NCI-H2107 treated with DMSO at 0.1 percent for 48 hours (cell line): ENCODE measurements around the gene EFCAB10.
A peak's percentile ranks its signal among the peaks of the same experiment; 100 is the strongest.
"Not testable (repeated sequence)": the region's sequence is repeated elsewhere in the genome, so short reads cannot be mapped to it uniquely, and the experiment has no call there.

Experiments
- DNase-seq: peaks from one replicate; lab custom pipeline; 2025; ENCODE audit not compliant: unreplicated experiment; lab: John Stamatoyannopoulos, UW

The EFCAB10 gene

DNA sequence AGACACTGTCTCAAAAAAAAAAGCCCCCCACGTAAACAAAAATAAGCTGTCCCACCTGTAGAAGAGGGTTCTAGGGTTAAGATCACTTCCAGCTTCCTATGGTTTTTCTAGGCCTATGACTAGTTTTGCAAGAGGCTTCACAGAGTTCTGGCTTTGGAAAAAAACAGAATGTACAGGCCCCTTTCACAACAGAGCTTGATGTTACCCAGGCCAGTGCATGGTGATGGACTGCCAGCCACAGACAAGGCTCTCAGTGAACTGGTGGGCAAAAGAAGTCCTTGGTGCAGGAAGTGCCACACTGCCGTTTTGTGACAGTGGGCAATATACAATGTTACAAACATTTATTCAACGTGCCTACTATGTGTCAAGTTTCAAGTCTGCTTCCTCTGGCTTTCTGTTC is 18.3 kb upstream of the EFCAB10 start:
- DNase-seq, result no peak

GRCh38 chr7:105599080-105599479 is 17.8 kb upstream of the EFCAB10 start:
- DNase-seq, result not testable (repeated sequence)

- DNase-seq, result no peak
Measured at GRCh38 chr7:105596866-105597265, 15.6 kb upstream of the EFCAB10 start.

DNA sequence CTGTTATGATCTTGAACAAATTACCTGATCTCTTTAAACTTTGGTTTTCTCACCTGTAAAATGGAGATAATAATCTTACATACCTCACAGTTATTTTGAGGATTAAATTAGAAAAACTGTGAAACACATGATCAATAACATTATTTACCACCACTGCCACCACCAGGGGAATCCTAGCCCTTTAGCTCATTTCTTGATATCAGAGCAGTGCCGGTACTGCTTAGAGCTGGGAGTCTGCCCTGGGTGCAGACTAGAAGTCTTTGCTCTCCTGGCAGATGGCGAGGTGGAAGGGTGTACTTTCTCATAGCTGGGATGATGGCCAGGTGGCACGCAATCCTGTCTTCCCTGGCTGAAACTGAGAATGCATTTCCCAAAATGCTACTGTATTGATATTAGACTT is 12.7 kb upstream of the EFCAB10 start:
- peak; percentile 59 for DNase-seq

- DNase-seq, result no peak
Measured at GRCh38 chr7:105591522-105591921, 10.2 kb upstream of the EFCAB10 start.

- DNase-seq, result no peak
Measured at GRCh38 chr7:105590793-105591192, 9.5 kb upstream of the EFCAB10 start.

DNA sequence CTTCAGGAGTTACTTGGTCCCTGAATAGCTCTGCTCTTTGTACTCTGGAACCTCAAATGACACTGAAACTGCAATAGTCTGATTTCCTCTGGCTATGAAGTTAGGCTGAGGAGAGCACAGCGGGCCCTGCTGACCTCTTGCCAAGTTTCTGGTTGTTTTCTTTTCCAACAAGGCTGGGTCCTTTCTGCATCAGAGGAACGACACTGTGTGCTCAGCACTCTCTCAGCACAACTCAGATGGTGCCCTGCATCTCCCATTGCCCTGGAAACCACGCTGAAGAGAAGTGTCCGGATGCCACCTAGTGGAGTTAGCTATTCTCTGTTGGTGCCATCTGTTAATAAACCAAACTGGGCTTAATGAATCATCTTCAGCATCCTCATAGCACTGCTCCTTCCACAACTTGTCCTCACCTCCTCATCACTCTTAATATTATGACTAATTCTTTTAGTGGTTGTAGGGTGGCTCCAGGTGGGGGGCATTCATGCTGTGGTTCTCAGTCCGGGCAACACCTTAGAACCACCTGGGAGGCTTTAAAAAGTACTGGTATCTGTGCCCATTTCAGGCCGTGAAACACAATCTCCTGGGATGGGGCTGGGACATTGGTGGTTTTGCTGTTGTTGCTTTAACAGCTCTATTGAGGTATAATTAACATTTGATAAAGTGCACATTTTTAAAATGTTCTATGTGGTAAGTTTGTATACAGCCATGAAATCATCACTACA is 8.2 kb upstream of the EFCAB10 start:
- DNase-seq, result peak; percentile 84

- no peak for DNase-seq
Measured at GRCh38 chr7:105587909-105588635, 6.8 kb upstream of the EFCAB10 start.

- no peak for DNase-seq
Measured at GRCh38 chr7:105585850-105586500, 4.7 kb upstream of the EFCAB10 start.

DNA sequence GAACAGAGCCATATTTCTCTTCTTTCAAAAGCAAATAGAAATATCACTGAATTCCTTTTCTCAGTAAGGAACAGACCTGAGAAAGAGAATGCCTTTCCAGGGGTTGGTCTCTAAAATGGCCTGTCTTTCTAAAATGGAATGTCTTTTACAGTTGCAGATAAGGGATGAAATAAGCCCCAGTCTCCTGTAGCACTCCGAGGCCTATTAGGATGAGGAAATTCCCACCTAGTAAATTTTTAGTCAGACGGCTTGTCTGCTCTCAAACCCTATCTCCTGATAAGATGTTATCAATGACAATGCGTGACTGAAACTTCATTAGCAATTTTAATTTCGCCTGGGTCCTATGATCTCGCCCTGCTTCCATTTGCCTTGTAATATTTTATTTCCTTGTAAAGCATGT is 2.9 kb upstream of the EFCAB10 start:
- no peak for DNase-seq

GRCh38 chr7:105583061-105583460 is 1.8 kb upstream of the EFCAB10 start:
- DNase-seq, result no peak

GRCh38 chr7:105580022-105580740 is 1.1 kb downstream of the EFCAB10 start:
- no peak for DNase-seq

GRCh38 chr7:105578496-105578895 is 2.8 kb downstream of the EFCAB10 start:
- DNase-seq, result no peak

DNA sequence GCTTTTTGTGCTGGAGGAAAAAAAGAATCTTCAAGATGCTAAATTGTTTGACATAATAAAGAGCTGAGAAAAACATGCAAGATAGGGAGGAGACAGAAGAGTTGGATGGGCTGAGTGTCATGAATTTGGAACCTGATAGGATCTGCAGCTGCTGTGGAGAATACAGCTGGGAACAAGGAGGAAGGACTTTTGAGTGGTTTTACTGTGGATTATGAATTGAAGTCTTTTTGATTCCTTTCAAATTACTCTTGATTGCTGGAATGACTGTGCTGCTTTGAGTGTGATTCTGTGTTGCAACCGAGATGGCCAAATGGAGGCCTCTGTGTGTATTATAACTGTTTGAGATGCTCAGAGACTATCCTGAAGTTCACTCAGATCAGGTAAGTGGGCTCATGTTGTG is 4.0 kb downstream of the EFCAB10 start:
- DNase-seq, result no peak

DNA sequence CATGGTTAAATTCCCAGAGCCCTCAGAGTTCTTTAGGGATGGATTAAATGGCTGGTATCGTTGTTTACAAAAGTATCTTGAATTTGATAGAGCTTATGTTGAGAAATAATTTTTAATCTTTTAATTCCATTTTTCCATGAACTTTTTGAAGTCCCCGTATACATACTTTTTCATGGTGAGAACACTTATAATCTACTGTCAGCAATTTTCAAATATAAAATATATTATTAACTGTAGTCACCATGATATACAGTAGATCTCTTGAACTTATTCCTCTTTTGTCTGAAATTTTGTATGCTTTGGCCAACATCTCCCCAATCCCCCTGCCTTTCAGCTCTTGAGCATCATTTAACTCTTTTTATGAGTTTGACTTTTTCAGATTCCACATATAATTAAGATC is 9.4 kb downstream of the EFCAB10 start:
- no peak for DNase-seq

GRCh38 chr7:105567821-105568220 is 13.5 kb downstream of the EFCAB10 start:
- DNase-seq, result no peak

- no peak for DNase-seq
Measured at GRCh38 chr7:105567024-105567423, 14.3 kb downstream of the EFCAB10 start.

DNA sequence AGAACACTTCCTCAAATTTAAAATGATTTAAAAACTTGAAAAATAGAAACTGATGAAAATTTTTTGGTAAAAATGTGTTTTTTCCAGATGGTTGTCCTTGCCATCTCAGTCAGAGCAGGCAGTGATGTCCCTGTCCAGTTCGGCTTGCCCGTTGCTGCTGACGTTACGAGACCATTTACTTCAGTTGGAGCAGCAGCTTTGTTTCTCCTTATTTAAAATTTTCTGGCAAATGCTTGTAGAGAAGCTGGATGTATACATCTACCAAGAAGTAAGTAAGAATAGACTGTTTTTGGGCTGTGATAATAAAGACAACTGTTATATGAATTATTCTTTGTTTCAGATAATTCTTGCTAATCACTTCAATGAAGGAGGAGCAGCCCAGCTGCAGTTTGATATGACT is 16.1 kb downstream of the EFCAB10 start:
- DNase-seq, result no peak

GRCh38 chr7:105559926-105560325 is 21.4 kb downstream of the EFCAB10 start:
- DNase-seq, result no peak

DNA sequence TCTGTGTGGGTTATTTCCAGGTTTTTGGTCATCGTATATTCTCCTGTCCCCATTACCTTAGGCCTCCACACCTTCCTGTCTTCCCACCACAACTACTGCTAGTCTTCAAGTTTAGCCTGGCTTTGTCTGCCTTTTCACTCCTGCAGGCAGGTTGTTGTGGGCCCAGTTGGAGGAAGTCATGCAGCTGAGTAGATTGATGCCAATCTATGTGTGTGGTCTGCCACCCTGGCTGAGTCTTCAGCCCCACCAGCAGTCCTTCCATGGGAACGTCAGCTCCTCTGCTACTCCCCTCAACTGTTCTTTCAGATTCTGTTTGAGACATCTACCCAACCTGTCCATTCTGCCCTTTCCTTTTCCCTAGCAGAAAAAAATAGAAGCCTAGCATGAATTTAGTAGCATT is 43.0 kb downstream of the EFCAB10 start:
- no peak for DNase-seq

DNA sequence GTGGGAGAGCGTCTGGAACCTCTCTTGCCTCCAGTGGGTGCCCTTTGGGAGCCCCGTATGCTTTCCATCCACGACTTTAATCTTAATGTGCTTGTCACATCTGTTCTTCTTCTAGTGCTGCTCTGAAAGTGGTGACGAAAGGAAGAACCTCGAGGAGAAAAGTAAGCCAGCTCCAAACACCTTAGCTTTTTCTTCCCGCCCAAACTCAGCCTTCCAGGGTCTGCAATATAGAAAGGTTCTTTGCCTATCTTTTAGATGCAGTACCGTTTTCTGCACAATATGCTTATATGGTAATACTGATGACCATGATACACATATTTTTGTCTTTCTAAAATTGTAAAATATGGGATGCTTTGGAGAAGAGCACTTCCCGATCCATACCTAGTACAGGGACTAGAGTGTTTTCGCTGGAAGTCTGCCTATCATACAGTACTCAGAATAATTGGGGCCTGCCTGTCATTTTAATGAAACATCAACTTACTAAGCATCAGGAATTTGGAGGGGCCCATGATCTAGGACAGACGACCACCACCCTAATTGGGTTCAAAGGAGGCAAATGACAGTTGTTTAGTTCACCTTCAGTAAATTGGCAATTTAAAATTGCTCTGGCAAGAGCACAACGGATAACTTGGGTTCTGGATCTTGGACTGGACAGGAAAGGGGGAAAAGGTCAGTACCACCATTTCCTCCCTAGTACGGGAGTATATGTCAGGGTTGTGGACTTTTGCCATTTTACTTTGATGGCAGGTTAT is 48.4 kb downstream of the EFCAB10 start:
- no peak for DNase-seq
